CD4-positive, alpha-beta T cell treated with Interleukin-12 subunit alpha and Interleukin-12 subunit beta, for 1 hour (primary cell): ENCODE results near the gene HSPA8.
"Not testable (repeated sequence)": the region's sequence is repeated elsewhere in the genome, so short reads cannot be mapped to it uniquely, and the experiment has no call there.

Experiments
- DNase-seq: peaks from one replicate; pipeline ENCODE4 v3.0.0-alpha.2; 2020

The HSPA8 gene

GRCh38 chr11:123061403-123062157 is at the start of gene HSPA8:
Gene HSPA8, minus strand, starts transcription at chr11:123062136. Its CDS starts 812 bp downstream, at chr11:123061324.
- DNase-seq, result peak; percentile 77

DNA sequence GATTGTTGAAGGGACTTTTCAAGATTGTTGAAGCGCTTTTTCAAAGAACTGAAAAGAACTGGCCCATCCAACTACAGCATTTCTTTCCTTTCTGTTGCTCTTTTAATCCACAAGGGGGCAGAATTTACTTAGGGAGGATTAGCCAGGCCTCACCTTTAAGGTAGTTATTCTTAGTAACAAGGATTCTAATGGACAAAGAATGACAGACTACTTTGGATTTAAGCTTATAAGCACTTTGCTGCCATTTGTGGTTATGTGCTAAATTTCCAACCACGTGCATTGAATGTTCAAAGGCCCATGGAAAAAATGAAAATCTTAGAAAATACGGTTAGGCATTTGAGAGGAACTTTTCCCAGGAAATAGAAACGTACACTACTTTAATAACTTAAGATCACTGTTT is 49.5 kb upstream of the HSPA8 start:
- DNase-seq, result peak; percentile 62

DNA sequence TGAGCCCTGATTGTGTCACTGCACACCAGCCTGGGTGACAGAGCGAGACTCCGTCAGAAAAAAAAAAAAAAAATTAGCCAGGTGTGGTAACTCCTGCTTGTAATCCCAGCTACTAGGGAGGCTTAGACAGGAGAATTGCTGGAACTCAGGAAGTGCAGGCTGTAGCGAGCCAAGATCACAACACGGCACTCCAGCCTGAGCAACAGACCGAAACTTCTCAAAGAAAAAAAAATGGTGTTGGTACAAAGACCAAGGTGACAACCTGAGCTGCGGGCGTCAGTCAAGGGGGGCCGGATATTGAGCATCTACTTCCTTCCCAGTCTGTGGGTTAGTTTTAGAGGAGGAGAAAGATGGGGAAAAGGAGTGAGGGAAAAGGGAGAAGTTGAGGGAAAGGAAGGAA is 48.5 kb upstream of the HSPA8 start:
- peak; percentile 6 for DNase-seq

GRCh38 chr11:123107945-123108495 is 46.1 kb upstream of the HSPA8 start:
- DNase-seq, result no peak

- no peak for DNase-seq
Observed at GRCh38 chr11:123104697-123105096, 42.8 kb upstream of the HSPA8 start.

DNA sequence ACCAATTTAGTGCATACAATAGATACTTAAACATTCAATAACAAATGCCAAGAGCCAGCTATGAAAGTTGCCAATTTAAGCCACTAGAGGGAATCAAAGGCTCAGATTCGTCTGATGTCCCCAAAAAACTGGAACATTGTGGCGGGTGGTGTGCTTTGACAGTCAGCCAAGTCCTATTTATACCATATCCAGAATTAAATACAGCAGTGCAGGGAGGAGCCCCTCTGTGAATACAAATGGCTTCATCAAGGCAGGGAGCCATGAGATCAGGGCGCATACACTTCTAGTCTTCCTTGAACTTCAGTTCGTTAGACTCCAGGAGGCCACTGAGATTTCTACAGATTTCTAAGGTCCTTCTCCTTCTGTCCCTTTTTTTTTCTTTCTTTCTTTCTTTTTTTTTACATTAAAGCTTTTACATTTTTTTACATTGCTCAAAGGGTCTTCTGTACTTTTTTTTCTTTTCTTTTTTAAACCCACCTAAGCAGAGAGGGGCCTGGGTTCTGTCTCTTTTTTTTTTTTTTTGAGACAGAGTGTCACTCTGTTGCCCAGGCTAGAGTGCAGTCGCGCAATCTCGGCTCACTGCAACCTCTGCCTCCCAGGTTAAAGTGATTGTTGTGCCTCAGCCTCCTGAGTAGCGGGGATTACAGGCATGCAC is 41.5 kb upstream of the HSPA8 start:
- DNase-seq, result peak; percentile 67

GRCh38 chr11:123100379-123101085 is 38.6 kb upstream of the HSPA8 start:
- DNase-seq, result no peak

GRCh38 chr11:123098990-123099389 is 37.1 kb upstream of the HSPA8 start:
- no peak for DNase-seq

GRCh38 chr11:123093739-123094138 is 31.8 kb upstream of the HSPA8 start:
- DNase-seq, result no peak

DNA sequence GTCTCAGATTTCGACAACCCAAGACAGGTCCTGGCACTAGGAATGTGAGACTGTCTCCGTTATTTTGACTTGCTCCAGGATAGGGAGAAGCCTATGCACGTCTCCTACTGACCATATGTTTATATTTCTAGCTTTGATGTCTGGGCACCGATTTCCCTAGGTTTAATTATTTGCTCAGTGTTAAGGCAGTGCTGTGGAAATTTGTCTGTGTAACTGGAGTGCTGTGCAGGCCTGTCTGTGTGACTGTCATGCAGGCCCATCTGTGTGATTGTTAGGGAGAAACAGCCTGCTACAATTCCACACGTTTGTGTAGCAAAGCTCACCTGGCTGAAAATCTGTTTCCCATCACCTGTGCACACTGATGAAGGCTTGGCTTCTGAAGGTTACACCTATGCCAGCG is 29.6 kb upstream of the HSPA8 start:
- no peak for DNase-seq

DNA sequence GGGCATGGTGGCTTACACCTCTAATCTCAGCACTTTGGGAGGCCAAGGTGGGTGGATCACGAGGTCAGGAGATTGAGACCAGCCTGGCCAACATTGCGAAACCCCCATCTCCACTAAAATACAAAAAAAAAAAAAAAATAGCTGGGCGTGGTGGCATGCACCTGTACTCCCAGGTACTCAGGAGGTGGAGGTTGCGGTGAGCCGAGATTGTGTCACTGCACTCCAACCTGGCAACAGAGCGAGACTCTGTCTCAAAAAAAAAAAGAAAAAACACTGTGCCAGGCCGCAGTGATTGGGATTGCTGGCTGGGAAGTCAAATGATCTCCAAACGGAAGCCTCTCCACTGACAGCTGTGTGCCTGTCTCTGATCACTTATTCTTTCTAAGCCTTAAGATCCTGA is 28.2 kb upstream of the HSPA8 start:
- not testable (repeated sequence) for DNase-seq

GRCh38 chr11:123088896-123089295 is 27.0 kb upstream of the HSPA8 start:
- not testable (repeated sequence) for DNase-seq

DNA sequence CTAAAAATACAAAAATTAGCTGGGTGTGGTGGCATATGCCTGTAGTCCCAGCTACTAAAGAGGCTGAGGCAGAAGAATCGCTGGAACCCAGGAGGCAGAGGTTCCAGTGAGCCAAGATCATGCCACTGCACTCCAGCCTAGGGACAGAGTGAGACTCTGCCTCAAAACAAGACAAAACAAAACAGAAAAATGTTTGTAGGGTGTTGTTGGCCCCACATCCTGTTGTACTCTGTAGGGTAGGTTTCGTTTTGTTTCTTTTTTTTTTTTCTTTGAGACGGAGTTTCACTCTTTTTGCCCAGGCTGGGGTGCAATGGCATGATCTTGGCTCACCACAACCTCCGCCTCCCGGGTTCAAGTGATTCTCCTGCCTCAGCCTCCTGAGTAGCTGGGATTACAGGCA is 25.7 kb upstream of the HSPA8 start:
- peak; percentile 70 for DNase-seq

- DNase-seq, result no peak
Observed at GRCh38 chr11:123086305-123086704, 24.4 kb upstream of the HSPA8 start.

GRCh38 chr11:123085497-123085896 is 23.6 kb upstream of the HSPA8 start:
- DNase-seq, result no peak

DNA sequence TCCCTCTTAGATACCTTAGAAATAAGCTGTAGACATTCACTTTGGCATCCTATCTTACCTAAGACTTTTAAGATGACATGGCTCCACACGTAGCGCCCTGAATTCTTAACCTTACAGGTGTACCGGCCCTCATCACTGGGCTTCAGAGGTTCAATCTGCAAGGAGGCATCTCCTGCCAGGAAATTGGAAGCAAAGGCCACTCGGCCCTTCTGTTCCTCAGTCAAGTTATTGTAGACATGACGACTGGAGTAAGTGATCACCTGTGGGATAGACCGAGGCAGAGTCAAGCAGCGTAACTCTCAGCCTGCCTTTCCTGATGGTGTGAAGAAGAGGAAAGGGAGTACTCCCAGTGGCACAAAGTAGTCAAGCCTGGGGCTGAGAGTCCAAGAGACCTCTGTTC is 22.5 kb upstream of the HSPA8 start:
- DNase-seq, result no peak

DNA sequence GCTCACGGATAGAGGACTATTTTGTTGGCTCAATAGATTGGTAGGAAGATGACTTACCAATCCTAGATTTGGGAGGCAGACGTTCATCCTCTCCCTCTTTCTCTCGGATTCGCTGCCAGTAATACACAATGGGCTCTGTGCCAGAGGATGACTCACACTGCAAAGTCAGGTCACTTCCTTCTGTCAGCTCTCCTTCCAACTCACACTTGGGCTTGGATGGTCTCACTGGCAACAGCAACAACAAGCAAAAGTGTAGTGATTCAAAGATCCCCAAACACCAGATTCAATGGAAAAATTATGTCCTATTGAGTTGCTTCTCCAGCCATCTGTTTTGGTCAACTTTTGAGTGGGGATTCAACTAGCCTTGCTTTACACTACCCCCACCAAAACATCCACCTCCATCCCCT is 21.7 kb upstream of the HSPA8 start:
- DNase-seq, result peak; percentile 85

DNA sequence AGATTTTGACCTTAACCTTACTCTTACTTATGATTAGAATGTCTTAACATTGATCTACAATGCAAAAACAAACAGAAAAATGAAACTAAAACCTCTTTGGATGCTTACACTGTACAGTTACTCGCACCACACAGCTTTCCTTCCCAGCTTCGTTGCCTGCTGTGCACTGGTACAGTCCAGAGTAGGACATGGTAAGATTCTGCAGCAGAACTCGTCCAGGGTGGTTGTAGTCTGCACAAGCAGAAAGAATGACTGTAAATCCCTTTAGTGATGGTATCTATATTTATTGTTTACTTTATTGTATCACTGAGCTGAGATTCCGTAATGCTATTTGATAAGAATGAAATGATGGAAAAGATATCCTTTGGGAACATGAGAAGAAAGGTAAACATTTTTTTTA is 21.0 kb upstream of the HSPA8 start:
- peak; percentile 26 for DNase-seq

GRCh38 chr11:123080015-123080414 is 18.1 kb upstream of the HSPA8 start:
- no peak for DNase-seq

DNA sequence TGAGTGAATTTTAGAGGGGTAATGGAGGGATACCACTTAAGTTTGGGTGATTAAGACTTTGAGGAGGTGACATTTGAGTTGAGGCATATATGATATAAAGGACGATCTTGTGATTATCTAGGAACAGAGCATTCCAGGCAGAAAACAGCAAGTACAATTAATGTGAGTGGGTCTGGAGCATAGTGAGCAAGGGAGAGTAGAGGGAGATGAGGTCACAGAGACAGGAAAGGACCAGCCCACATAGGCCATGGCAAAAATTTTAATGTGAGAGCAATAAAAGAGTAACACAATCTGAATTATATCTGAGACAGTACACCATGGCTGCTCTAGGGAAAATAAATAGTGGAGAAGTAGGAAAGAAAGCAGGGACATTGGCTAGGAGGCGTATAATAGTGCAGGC is 14.5 kb upstream of the HSPA8 start:
- DNase-seq, result no peak

DNA sequence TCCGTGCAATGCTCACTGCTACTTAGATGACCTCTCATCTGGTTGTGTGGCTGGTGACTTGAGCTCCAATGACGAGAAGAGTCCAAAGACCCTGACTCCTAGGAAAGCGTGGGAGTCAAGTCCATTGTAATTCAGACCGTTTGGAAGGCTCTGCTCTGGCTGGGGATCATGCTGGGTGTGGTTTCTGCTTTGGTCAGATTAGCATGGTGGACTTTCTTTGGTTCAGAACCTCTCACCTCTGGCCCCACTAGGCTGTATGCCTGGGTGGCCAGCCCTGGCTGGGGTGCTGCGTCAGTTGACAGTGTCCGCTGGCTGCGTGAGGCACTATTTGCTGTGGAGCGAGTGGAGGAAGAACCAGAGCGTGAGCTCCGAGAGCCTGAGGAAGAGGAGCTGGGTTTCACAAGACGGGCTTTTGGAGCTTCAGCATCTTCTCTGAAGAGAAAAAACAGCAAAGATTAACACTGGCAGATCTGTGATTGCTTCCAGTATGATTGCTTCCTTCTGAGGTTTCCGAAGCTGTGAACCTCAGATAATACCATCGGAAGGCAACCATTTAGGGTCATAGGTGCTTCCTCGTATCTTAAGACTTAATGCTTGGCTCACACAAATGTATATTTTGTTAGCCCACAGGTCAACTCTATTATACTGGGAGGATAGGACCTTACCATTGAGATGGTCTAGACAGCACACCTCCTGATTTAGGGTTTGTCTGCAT is 11.6 kb upstream of the HSPA8 start:
- no peak for DNase-seq

DNA sequence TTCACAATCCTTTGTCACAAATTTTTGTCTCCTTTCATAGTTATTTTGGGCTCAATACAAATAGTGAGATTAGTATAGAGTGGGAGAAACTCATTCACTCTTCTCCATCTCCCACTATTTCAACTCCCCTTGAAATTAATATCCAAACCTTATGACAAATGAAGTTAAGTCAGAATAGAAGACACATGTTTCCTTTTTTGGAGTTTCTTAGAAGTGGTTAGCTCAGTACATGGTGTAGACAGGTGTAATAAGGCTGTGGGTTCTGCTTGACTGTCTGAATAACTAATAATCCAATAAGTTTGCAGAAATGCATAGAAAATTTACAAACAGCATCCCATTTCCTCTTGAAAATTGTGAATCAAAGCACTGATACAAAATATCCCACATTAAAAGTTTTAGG is 10.8 kb upstream of the HSPA8 start:
- no peak for DNase-seq

DNA sequence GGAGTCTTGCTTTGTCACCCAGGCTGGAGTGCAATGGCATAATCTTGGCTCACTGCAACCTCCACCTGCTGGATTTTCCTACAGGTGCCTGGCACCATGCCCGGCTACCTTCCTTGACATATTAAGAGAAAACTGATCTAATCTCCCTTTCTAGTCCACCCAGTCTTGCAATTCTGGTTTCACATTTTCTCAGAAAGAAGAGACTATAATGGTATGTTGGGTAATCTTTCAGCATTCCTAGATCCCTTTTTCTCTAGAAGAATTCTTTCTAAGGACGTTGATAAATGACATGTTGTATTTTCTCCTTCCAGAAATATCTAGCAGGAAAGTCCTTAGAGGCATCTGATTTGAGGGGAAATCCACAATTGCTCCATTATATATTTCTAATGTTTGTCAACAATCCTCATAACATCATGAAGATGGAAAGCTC is 10.4 kb upstream of the HSPA8 start:
- DNase-seq, result no peak
